Epithelial cell of proximal tubule (primary cell): Measurements from ENCODE around the gene NMUR1. TPM values are rescaled to one million over a fixed set of nuclear protein-coding genes. Genes with fewer than 3 reads are reported as not detected.
"Not testable (repeated sequence)": the region's sequence is repeated elsewhere in the genome, so short reads cannot be mapped to it uniquely, and the experiment has no call there.

ENCODE experiments used
- DNase-seq: peaks from one replicate; pipeline ENCODE4 v3.0.0-alpha.2; 2011; ENCODE audit warnings: low read depth
- H3K4me3 ChIP-seq: 2 replicates; pipeline ENCODE4 v1.5.1; 2011; ENCODE audit warnings: low read depth, mild to moderate bottlenecking, low read length
- CTCF ChIP-seq: conservative IDR thresholded peaks from 2 replicates; pipeline ENCODE4 v1.5.1; 2012; ENCODE audit warnings: low read depth, mild to moderate bottlenecking, low read length
- total RNA-seq: library from RNA; depleted of rRNA; stranded (reverse); fragments of >200 nt; gene quantifications from 2 replicates; pipeline ENCODE4 v1.2.3, GENCODE V29; 2015

NMUR1 gene
- total RNA-seq, 1 donor from 2014 or later: not detected

DNA sequence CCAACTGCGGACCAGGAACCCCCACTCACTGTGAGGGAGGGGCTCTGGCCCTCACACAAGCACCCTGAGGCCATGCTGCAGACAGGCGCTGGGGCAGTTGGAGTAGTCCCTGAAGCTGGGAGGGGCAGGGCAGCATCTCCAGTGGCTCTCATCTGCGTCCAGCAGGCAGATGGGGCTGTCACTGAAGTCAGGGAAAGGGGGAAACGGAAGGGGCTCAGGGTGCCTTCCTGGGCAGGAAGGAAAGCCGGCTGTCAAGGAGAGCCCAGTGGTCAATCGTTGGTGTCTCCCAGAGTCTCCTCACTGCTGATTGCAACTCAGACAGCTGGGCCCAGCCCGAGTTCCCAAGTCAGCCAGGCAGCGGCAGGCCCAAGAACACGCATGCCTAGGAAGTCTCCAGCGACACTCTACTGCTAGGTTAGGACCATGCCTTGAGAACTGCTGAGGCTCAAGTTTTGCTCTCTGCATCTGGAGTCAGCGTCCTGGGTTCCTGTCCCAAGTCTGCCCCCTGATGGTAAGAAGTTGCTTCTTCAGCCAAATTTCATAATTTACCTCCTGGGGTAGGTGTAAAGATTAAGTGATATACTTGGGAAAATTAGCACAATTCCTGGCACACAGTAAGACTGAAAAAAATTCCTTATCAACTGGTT, 27.4 kb upstream of the NMUR1 start:
- H3K4me3 ChIP-seq: no peak overlapping the region
- DNase-seq: peak; percentile 19
- peak; percentile 85 for TF ChIP-seq CTCF

DNA sequence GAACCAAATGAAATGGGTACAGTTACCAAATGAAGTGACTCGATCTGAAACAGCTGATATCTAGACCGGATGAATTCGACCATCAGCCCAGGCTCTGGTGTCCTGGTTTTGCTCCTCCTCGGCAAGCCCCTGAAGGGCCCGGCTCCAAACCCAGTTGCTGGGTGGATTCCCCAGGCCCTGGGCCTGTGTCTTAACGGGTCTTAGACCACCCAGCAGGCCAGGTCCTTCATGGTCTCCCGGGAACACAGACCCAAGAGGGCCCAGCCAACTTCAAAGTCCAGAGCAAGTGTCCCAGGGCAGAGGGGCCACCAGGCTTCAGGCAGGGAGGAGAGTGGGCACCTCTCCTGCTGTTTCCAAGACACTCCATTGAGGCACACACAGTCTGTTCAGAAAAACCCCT, 26.7 kb upstream of the NMUR1 start:
- H3K4me3 ChIP-seq: no peak overlapping the region
- TF ChIP-seq CTCF: no peak
- DNase-seq: no peak

GRCh38 chr2:231556496-231556895, 26.3 kb upstream of the NMUR1 start:
- not testable (repeated sequence) for H3K4me3 ChIP-seq, DNase-seq

DNA sequence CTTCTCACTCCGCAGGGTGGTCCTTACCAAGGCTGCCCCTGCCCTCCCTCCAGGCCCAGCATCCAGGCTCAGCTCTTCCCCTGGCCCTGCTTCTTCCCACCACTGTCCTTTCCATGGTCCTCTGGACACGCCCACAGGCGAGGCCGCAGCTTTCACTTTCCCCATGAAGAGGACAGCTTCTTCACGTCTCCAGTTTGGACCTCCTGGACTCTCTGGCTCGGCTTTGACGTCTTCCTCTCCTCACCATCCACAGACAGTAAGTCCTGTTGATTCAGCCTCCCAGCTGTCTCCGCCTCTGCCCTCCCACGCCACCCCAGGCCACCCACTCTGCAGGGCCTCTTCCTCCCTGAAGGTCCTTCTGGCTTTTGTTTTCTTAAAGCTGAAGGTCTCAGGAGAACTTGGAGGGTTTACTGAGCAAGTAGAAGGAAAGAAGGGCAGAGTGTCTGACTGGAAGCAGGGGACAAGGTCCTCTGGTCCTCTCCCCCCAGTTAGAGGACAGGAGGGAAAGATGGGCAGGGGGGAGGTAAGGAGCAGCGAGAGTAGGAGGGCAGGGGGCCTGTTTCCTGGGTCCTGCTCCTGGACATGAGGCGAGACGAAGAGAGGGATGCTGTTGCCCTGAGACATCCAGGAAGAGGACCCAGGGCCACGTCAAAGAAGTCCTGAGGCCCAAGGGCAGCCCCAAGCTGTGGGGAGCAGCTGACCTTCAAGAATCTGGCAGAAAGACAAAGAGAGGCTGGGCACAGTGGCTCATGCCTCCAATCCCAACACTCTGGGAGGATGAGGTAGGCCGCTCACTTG, 24.7 kb upstream of the NMUR1 start:
- no peak for TF ChIP-seq CTCF
- H3K4me3 ChIP-seq: no peak overlapping the region
- DNase-seq: no peak

- no peak for TF ChIP-seq CTCF
- DNase-seq: no peak
- H3K4me3 ChIP-seq: no peak overlapping the region
These were observed 24.1 kb upstream of the NMUR1 start for GRCh38 chr2:231554327-231554726.

- no peak for TF ChIP-seq CTCF
- no peak for DNase-seq
- no peak overlapping the region for H3K4me3 ChIP-seq
These were observed 22.5 kb upstream of the NMUR1 start for GRCh38 chr2:231552752-231553151.

DNA sequence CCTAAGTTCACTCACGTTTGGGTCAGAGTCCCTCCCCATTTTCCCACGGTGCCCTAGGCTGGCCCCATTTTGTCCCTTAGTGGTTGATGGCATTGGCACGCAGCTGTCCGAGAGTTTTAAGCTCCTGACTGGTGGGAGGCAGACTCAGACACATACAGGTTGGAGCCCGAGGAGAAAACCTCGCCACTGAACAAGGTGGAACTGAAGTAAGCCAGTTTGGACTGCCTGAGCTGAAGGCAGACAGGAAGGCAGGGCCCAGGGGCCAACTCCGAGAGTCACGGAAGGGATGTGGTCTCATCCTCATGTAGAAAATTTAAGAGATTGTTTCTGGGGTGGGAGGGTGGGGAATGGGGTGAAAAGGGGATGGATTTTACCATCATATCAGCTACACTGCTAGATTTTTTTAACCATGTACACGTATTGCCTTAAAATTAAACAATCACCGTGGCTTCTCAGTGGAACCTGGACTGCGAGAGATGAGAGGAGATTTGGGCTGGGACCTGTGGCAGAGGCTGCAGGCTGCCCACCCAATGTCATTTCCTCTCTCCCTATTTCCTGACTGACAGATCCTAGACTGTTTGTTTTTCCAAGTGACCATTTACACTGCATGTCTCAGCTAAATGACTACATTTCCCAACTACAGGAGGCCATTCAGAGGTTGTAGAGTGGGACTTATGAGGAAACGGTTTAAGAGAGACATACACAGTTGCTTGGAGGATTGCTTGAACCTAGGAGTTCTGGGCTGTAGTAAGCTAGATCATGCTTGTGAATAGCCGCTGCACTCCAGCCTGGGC, 19.4 kb upstream of the NMUR1 start:
- no peak for DNase-seq
- H3K4me3 ChIP-seq: no peak overlapping the region
- no peak for TF ChIP-seq CTCF
